ENCODE measurements around the gene KCNJ10.
A peak's percentile ranks its signal among the peaks of the same experiment; 100 is the strongest.

Gene KCNJ10

GRCh38 chr1:160081261-160081936 lies 11.4 kb upstream of the KCNJ10 start, which contains the start of gene KCNJ9:
Gene KCNJ9, plus strand, starts transcription at chr1:160081538. Its CDS starts 2,493 bp downstream, at chr1:160084031.
- Histone ChIP-seq H3K27ac (ENCODE audit: poor library complexity, severe bottlenecking) (no peak within 1 kb of the TSS), H3K4me1 (ENCODE audit: insufficient read depth, poor library complexity, severe bottlenecking) (no peaks in the 10 kb centered on the region), H3K9me3 (ENCODE audit: severe bottlenecking) (no peaks in the 10 kb centered on the region), H3K36me3 (ENCODE audit: low read depth) (no peaks in the 10 kb centered on the region), H3K27me3 (ENCODE audit: insufficient read depth, poor library complexity, severe bottlenecking) (peaks cover 49% of the 10 kb centered on the region), H3K4me3 (ENCODE audit: severe bottlenecking) (no peak within 1 kb of the TSS)
- TF ChIP-seq CTCF (IDR thresholded peaks at IDR 0.05; ENCODE audit: poor library complexity, severe bottlenecking): no peak
- no peak for DNase-seq (ENCODE audit: low spot score)
- ATAC-seq (ENCODE audit: low read depth): no peak

GRCh38 chr1:160080381-160081100 lies 10.6 kb upstream of the KCNJ10 start:
- Histone ChIP-seq H3K36me3 (ENCODE audit: low read depth) (no peaks in the 10 kb centered on the region), H3K4me1 (ENCODE audit: insufficient read depth, poor library complexity, severe bottlenecking) (no peaks in the 10 kb centered on the region), H3K27me3 (ENCODE audit: insufficient read depth, poor library complexity, severe bottlenecking) (peaks cover 49% of the 10 kb centered on the region), H3K9me3 (ENCODE audit: severe bottlenecking) (no peaks in the 10 kb centered on the region), H3K4me3 (ENCODE audit: severe bottlenecking) (no peak overlapping the region), H3K27ac (ENCODE audit: poor library complexity, severe bottlenecking) (no peak overlapping the region)
- no peak for TF ChIP-seq CTCF (IDR thresholded peaks at IDR 0.05; ENCODE audit: poor library complexity, severe bottlenecking)
- ATAC-seq (ENCODE audit: low read depth) (no peak), DNase-seq (ENCODE audit: low spot score) (no peak)

- no peak for ATAC-seq (ENCODE audit: low read depth)
- no peaks in the 10 kb centered on the region for H3K9me3 ChIP-seq (ENCODE audit: severe bottlenecking)
- H3K4me3 ChIP-seq (ENCODE audit: severe bottlenecking): no peak overlapping the region
- no peak for DNase-seq (ENCODE audit: low spot score)
- peaks cover 49% of the 10 kb centered on the region for H3K27me3 ChIP-seq (ENCODE audit: insufficient read depth, poor library complexity, severe bottlenecking)
- no peaks in the 10 kb centered on the region for H3K36me3 ChIP-seq (ENCODE audit: low read depth)
- no peak for TF ChIP-seq CTCF (IDR thresholded peaks at IDR 0.05; ENCODE audit: poor library complexity, severe bottlenecking)
- no peak overlapping the region for H3K27ac ChIP-seq (ENCODE audit: poor library complexity, severe bottlenecking)
- H3K4me1 ChIP-seq (ENCODE audit: insufficient read depth, poor library complexity, severe bottlenecking): no peaks in the 10 kb centered on the region
Measured at GRCh38 chr1:160079448-160079847, 9.5 kb upstream of the KCNJ10 start.

GRCh38 chr1:160078512-160079195 lies 8.7 kb upstream of the KCNJ10 start:
- Histone ChIP-seq H3K9me3 (ENCODE audit: severe bottlenecking) (no peaks in the 10 kb centered on the region), H3K27ac (ENCODE audit: poor library complexity, severe bottlenecking) (no peak overlapping the region), H3K36me3 (ENCODE audit: low read depth) (no peaks in the 10 kb centered on the region), H3K27me3 (ENCODE audit: insufficient read depth, poor library complexity, severe bottlenecking) (peaks cover 49% of the 10 kb centered on the region), H3K4me1 (ENCODE audit: insufficient read depth, poor library complexity, severe bottlenecking) (no peaks in the 10 kb centered on the region), H3K4me3 (ENCODE audit: severe bottlenecking) (no peak overlapping the region)
- peak; percentile 60 for TF ChIP-seq CTCF (IDR thresholded peaks at IDR 0.05; ENCODE audit: poor library complexity, severe bottlenecking)
- ATAC-seq (ENCODE audit: low read depth): 0 out of 3 replicates have a peak, but pooled peaks have one; percentile 36
- no peak for DNase-seq (ENCODE audit: low spot score)

Data from RWPE2 (cell line).